GM12875 (cell line): ENCODE data around the gene SLC25A17.

Experiments used
- H3K4me3 ChIP-seq: one replicate; pipeline ENCODE4 v1.5.1; 2011; ENCODE audit warnings: low read depth, low read length, control low read depth
- CTCF ChIP-seq: IDR thresholded peaks from 2 replicates; pipeline ENCODE4 v1.5.1; 2011; ENCODE audit warnings: low read depth, mild to moderate bottlenecking, control low read depth, inconsistent platforms, low read length, moderate library complexity, borderline replicate concordance; ENCODE audit not compliant: insufficient read depth

SLC25A17 gene

GRCh38 chr22:40808018-40808841, 10.9 kb downstream of the SLC25A17 start:
- no peak for TF ChIP-seq CTCF

GRCh38 chr22:40806711-40807110, 12.4 kb downstream of the SLC25A17 start:
- H3K4me3 ChIP-seq = no peak overlapping the region
- no peak for TF ChIP-seq CTCF

More at GRCh38 chr22:40808018-40808841, 10.9 kb downstream of the SLC25A17 start:
- H3K4me3 ChIP-seq = no peak overlapping the region

DNA sequence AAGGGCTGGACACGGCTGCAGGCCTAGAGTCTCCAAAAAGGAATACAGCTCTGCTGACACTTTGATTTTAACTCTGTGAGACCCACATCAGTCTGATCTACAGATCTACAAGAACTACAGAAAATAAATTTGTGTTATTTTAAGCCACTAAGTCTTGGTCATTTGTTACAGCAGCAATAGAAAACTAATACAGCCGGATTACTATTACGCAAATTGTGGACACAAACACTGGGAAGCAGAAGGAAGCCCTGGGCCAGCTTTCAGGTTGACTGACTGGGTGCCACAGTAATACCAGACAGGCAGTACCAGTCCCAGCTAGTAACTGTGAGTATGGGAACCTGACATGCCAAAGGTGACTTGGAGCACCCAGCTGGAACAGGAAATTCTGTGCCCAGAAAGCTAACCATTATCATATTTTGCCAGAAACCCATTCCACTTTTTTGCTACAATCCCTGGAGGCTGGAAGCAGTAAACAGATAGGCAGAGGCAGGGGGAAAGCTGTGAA, 13.4 kb downstream of the SLC25A17 start:
- no peak for TF ChIP-seq CTCF
- no peak overlapping the region for H3K4me3 ChIP-seq

- no peak for TF ChIP-seq CTCF
- H3K4me3 ChIP-seq = no peak overlapping the region
Observed at GRCh38 chr22:40805239-40805638, 13.9 kb downstream of the SLC25A17 start.

- no peak overlapping the region for H3K4me3 ChIP-seq
Observed at GRCh38 chr22:40803321-40803720, 15.8 kb downstream of the SLC25A17 start.

DNA sequence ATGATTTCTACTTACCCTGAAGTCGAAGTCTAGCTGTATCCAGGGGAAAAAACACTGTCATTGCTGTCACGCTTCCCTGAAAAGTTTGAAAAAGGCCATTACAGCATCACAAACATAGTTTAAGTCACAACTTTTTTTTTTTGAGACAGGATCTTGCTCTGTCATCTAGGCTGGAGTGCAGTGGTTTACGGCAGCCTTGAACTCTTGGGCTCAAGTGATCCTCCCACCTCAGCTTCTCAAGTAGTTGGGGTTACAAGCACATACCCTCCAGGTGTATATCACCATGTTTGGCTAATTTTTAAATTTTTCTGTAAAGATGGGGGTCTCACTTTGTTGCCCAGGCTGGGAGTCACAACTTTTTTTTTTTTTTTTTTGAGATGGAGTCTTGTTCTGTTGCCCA, 20.1 kb downstream of the SLC25A17 start:
- TF ChIP-seq CTCF = no peak
- H3K4me3 ChIP-seq = no peak overlapping the region

More at GRCh38 chr22:40803321-40803720, 15.8 kb downstream of the SLC25A17 start:
- TF ChIP-seq CTCF = no peak

- no peak for TF ChIP-seq CTCF
- no peak overlapping the region for H3K4me3 ChIP-seq
Observed at GRCh38 chr22:40797427-40797826, 21.7 kb downstream of the SLC25A17 start.
